Parathyroid adenoma (tissue), 2 donors: ENCODE measurements around the gene TOP1.

Source experiments
- H2AFZ ChIP-seq: fragments of 300-600 bp; sonication (generic); one replicate; pipeline ENCODE4 v1.7.0; 2017; ENCODE audit warnings: antibody characterized with exemption, mild to moderate bottlenecking
- H3K27ac ChIP-seq: fragments of 300-600 bp; sonication (generic); one replicate; pipeline ENCODE4 v1.7.0; 2017
- H3K27me3 ChIP-seq: fragments of 300-600 bp; sonication (generic); one replicate; pipeline ENCODE4 v1.7.0; 2017; ENCODE audit warnings: low read length; ENCODE audit not compliant: control insufficient read depth, insufficient read depth
- H3K36me3 ChIP-seq: fragments of 300-600 bp; sonication (generic); one replicate; pipeline ENCODE4 v1.7.0; 2017; ENCODE audit warnings: low read length; ENCODE audit not compliant: control insufficient read depth, insufficient read depth
- H3K4me1 ChIP-seq: fragments of 300-600 bp; sonication (generic); one replicate; pipeline ENCODE4 v1.7.0; 2017; ENCODE audit warnings: control low read depth
- H3K4me2 ChIP-seq: fragments of 300-600 bp; sonication (generic); one replicate; pipeline ENCODE4 v1.7.0; 2017; ENCODE audit warnings: low read length
- H3K4me3 ChIP-seq: fragments of 300-600 bp; sonication (generic); one replicate; pipeline ENCODE4 v1.7.0; 2017; ENCODE audit warnings: low read depth, low read length
- H3K79me2 ChIP-seq: fragments of 300-600 bp; sonication (generic); one replicate; pipeline ENCODE4 v1.7.0; 2017; ENCODE audit warnings: control low read depth
- H3K9ac ChIP-seq: fragments of 300-600 bp; sonication (generic); one replicate; pipeline ENCODE4 v1.7.0; 2017; ENCODE audit warnings: mild to moderate bottlenecking
- H3K9me3 ChIP-seq: fragments of 300-600 bp; sonication (generic); one replicate; pipeline ENCODE4 v1.7.0; 2017; ENCODE audit warnings: low read length; ENCODE audit not compliant: control insufficient read depth
- CTCF ChIP-seq: fragments of 300-600 bp; sonication (generic); IDR thresholded peaks from one replicate; pipeline ENCODE4 v1.7.0; 2017; ENCODE audit warnings: antibody characterized with exemption, mild to moderate bottlenecking
- donor health status: primary hyperparathyroidism.

Gene TOP1

DNA sequence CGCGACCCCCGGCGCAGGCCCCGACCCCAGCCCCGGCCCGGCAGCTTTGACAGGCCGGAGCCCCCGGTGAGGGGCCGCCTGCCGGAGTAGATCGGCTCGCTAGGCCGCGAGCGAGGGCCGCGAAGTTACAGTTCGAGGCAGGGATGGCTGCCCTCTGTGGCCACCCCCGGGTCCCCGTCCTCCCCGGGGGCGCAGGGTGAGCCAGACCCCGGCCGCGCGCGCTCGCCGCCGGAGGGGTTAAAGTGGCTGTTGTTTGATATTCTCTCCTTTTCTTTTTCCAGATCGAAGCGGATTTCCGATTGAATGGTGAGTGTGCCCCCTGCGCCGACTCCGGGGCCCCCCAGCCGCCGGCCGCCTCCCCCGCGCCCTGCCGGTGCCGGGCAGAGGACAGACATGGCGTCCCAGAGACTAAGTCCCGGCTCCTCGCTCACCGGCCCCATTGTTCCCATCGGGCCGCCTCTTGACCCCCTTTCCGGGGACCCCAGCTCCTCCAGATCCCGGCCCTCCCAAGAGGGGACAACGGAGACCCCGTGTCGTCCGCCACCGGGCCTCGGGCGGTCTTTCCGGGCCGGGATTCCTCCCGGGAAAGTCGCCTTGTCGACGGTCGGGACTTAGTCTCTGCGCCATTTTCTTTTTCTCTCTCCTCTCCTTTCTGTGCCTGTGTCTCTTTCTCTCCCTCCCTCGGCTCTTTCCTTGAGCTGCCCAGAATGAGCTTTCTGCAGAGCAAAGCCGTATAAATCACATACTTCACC, 704 bp downstream of the TOP1 start:
- Histone ChIP-seq H3K9ac (peak overlapping the region; percentile 97), H3K4me2 (peak overlapping the region; percentile 90), H3K27ac (peak overlapping the region; percentile 86), H3K4me3 (peak overlapping the region; percentile 93), H3K36me3 (no peaks in the 10 kb centered on the region), H3K4me1 (peaks cover 17% of the 10 kb centered on the region), H3K79me2 (peaks cover 44% of the 10 kb centered on the region), H3K9me3 (no peaks in the 10 kb centered on the region), H2AFZ (peak overlapping the region; percentile 93), H3K27me3 (no peaks in the 10 kb centered on the region)
- TF ChIP-seq CTCF: no peak

DNA sequence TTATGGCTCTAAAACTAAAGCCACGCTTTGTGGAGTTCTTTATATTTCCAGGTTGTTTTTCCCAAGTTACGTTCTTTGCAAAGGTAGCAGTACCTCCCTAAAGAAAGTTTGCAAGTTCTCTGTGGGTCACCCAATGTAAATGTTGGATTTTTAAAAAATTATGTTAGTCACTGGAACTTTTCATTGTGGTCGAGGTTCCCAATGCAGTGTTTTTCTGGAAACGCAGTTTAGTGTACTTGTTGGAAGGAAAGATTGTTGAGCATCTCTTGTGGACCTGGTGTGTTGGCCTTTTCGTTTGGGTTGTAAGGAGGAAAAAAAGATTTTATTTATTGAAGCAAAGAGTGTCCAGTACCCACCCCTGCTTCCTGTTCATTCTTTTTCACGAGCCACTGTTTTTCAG, 1.4 kb downstream of the TOP1 start:
- no peak overlapping the region for H2AFZ ChIP-seq
- peaks cover 51% of the 10 kb centered on the region for H3K79me2 ChIP-seq
- no peak overlapping the region for H3K9ac ChIP-seq
- no peaks in the 10 kb centered on the region for H3K27me3 ChIP-seq
- H3K36me3 ChIP-seq: no peaks in the 10 kb centered on the region
- H3K27ac ChIP-seq: peak overlapping the region; percentile 86
- peaks cover 18% of the 10 kb centered on the region for H3K4me1 ChIP-seq
- no peak for TF ChIP-seq CTCF
- H3K9me3 ChIP-seq: no peaks in the 10 kb centered on the region
- H3K4me3 ChIP-seq: peak overlapping the region; percentile 93
- peak overlapping the region; percentile 90 for H3K4me2 ChIP-seq

DNA sequence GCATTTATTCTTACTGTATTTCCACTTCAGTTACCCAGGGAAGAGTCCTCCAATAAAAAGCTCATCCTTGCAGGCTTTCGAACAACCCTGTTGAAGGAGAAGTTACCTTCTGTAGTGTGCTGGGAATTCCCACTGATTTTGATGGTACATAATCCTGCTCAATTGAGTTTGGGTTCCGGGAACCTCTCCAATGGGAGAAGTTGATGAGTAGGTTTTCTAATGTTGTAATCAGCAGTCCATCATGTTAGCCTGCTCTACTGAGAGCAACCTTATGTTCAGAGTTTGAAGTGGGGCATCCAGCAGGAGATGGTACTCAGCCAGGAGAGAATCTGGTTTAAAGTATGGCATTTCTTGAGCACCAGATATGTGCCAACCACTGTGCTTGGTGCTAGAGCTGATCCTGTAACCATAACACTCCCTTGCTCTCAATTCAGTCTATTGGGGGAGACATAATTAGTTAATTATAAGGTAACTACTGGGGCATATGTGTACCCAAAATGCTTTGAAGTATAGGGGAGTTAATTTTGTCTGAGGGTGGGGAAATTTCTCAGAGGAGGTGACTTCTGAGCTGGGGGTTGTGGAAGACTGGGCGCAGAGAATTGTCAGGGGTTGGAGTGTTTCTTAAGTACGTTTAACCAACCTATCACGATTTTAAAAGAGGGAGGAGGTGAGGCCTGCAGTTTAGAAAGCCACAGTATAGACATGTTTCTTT, 2.1 kb downstream of the TOP1 start:
- Histone ChIP-seq H3K36me3 (no peaks in the 10 kb centered on the region), H3K4me2 (peak overlapping the region; percentile 90), H3K4me1 (peaks cover 18% of the 10 kb centered on the region), H3K27ac (no peak overlapping the region), H3K9ac (no peak overlapping the region), H3K4me3 (peak overlapping the region; percentile 93), H3K79me2 (peaks cover 58% of the 10 kb centered on the region), H2AFZ (no peak overlapping the region), H3K9me3 (no peaks in the 10 kb centered on the region), H3K27me3 (no peaks in the 10 kb centered on the region)
- TF ChIP-seq CTCF: no peak

- H3K9ac ChIP-seq: no peak overlapping the region
Observed at GRCh38 chr20:41031243-41031619, 2.6 kb downstream of the TOP1 start.

More at GRCh38 chr20:41031243-41031619, 2.6 kb downstream of the TOP1 start:
- Histone ChIP-seq H3K79me2 (peaks cover 63% of the 10 kb centered on the region), H3K9me3 (no peaks in the 10 kb centered on the region), H3K4me1 (peaks cover 20% of the 10 kb centered on the region), H3K27me3 (no peaks in the 10 kb centered on the region), H3K36me3 (no peaks in the 10 kb centered on the region), H3K4me3 (no peak overlapping the region), H3K4me2 (peak overlapping the region; percentile 90), H2AFZ (no peak overlapping the region), H3K27ac (no peak overlapping the region)
- no peak for TF ChIP-seq CTCF
